WI38 (cell line): ENCODE data around the gene B4GALT5.

ENCODE experiments used
- H3K4me3 ChIP-seq: 2 replicates; pipeline ENCODE4 v1.5.1; 2011; ENCODE audit warnings: low read depth, mild to moderate bottlenecking, control low read depth, low read length
- CTCF ChIP-seq: IDR thresholded peaks from 2 replicates; pipeline ENCODE4 v1.5.1; 2012; ENCODE audit warnings: low read depth, mild to moderate bottlenecking, control low read depth, low read length

The B4GALT5 gene

DNA sequence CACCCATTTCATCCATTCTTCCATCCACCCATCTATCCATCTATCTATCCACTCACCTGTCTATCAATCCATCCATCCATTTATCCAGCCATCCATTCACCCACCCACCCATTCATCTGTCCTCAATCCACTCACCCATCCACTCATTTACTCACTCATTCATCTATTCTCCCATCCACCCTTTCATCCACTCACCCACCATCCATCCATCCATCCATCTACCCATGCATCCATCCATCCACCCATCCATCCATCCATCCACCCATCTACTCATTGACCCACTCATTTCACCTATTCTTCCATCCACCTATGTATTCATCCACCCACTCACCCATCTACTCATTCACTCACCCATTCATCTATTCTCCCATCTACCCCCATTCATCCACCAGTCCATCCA lies 121.6 kb downstream of the B4GALT5 start:
- no peak overlapping the region for H3K4me3 ChIP-seq
- TF ChIP-seq CTCF = no peak

- TF ChIP-seq CTCF = no peak
- no peak overlapping the region for H3K4me3 ChIP-seq
These were observed 122.3 kb downstream of the B4GALT5 start for GRCh38 chr20:49591217-49591865.

- no peak overlapping the region for H3K4me3 ChIP-seq
- no peak for TF ChIP-seq CTCF
These were observed 123.3 kb downstream of the B4GALT5 start for GRCh38 chr20:49590163-49591017.

GRCh38 chr20:49589747-49590146 lies 123.9 kb downstream of the B4GALT5 start:
- no peak overlapping the region for H3K4me3 ChIP-seq
- no peak for TF ChIP-seq CTCF

- no peak overlapping the region for H3K4me3 ChIP-seq
- TF ChIP-seq CTCF = no peak
These were observed 126.5 kb downstream of the B4GALT5 start for GRCh38 chr20:49587111-49587570.

GRCh38 chr20:49585585-49586245 lies 128.0 kb downstream of the B4GALT5 start:
- no peak overlapping the region for H3K4me3 ChIP-seq
- TF ChIP-seq CTCF = no peak
